Measurements from ENCODE around the gene PDZD8. TPM values are rescaled to one million over a fixed set of nuclear protein-coding genes. Genes with fewer than 3 reads are reported as not detected.

Gene PDZD8, protein sequence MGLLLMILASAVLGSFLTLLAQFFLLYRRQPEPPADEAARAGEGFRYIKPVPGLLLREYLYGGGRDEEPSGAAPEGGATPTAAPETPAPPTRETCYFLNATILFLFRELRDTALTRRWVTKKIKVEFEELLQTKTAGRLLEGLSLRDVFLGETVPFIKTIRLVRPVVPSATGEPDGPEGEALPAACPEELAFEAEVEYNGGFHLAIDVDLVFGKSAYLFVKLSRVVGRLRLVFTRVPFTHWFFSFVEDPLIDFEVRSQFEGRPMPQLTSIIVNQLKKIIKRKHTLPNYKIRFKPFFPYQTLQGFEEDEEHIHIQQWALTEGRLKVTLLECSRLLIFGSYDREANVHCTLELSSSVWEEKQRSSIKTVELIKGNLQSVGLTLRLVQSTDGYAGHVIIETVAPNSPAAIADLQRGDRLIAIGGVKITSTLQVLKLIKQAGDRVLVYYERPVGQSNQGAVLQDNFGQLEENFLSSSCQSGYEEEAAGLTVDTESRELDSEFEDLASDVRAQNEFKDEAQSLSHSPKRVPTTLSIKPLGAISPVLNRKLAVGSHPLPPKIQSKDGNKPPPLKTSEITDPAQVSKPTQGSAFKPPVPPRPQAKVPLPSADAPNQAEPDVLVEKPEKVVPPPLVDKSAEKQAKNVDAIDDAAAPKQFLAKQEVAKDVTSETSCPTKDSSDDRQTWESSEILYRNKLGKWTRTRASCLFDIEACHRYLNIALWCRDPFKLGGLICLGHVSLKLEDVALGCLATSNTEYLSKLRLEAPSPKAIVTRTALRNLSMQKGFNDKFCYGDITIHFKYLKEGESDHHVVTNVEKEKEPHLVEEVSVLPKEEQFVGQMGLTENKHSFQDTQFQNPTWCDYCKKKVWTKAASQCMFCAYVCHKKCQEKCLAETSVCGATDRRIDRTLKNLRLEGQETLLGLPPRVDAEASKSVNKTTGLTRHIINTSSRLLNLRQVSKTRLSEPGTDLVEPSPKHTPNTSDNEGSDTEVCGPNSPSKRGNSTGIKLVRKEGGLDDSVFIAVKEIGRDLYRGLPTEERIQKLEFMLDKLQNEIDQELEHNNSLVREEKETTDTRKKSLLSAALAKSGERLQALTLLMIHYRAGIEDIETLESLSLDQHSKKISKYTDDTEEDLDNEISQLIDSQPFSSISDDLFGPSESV
- total RNA-seq: 26.7 and 51.9 TPM in 2 replicates

DNA sequence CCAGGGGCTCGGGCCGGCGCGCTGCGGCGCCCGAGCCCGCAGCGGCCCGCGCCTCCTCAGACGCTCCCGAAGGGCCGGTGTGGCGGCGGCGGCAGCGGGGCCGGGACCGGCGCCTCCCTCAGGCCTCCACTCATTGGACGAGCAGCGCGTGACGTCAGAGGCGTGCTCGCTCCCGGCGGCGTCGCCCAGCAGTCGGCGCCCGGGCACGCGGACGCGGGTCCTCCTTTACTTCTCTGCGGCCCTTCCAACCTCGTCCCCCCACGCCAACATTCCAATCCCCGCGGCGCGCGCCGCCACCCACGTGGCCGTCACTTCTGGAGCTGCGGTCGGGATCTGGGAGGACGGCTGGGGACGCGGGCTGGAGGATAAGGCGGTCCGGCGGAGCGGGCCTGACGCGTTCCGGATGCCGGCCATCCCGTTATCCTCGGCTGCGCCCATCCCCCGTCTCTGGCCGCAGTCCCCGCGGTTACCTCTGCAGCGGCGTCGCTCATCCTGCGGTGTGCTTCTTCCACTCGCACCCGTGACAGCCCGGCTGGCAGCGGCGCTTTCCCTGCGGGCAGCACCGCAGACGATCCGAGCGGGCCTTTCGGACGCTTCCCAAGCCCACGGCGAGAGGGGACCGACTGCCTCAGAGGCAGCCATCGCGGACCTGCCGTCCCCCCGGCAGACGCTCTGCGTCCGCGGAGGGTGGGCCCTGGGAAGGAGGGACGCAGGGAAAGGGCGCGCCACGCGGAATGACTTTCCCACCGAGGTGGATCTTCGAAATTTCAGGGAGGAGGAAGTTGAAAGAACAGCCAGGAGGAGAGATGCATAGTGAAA lies at the start of gene PDZD8:
Gene PDZD8, minus strand, starts transcription at position 81 of the 819 bp plus-strand sequence. CDS start 213 bp downstream, outside the sequence.
- DNase-seq (ENCODE audit: low read depth): peak; percentile 69

DNA sequence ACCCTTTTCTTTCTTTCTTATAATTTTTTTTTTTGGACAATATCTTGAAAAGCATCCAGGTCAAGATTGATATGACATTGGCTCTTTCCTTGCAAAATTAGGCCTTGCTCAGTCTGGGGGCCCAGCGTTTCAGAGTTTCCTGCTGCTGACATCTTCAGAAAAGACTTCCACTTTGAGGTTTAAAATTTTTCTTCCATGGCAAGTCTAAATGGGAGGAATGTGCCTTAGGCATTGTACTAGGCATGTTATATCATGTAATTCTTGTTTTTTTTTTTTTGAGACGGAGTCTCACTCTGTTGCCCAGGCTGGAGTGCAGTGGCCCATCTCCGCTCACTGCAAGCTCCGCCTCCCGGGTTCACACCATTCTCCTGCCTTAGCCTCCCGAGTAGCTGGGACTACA lies 48.9 kb upstream of the PDZD8 start:
- no peak for DNase-seq (ENCODE audit: low read depth)

GRCh38 chr10:117421985-117422384 lies 46.7 kb upstream of the PDZD8 start:
- no peak for DNase-seq (ENCODE audit: low read depth)

DNA sequence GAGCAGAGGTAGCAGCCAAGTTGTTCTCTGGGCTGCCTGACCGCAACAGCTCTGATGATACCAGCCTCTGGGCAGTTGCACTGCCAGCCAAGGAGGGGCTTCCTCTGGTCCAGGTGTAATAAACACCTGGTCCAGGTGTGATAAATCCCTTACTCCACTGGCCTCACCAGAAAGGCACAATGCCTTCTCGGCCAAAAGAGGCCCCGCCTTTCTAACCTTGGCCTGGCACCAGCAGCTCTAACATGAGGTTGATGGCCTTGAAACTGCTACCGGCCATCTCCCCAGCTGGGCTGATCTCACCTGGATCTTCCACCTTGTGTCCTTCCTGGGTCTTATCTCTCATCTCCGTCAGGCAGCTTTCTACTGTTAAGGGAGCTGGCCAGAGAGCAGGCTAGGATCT lies 45.5 kb upstream of the PDZD8 start:
- no peak for DNase-seq (ENCODE audit: low read depth)

DNA sequence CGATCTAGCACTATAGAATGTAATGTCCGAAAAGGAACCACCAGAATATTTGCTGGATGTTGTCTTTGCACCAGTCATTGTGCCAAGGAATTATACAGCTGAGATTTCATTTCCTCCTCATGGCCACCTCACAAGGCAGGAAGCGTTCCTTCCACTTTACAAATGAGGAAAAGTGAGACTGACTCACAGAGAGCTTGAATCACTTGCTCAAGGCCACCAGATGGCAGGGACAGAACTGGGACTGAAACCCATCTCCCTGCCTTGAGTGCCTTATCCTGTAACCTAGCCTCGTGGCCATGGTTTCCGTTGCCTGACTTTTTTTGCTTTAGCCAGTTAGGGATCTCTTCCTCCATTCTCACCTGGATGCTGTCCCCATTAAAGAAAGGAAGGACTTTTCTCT lies 44.7 kb upstream of the PDZD8 start:
- DNase-seq (ENCODE audit: low read depth): peak; percentile 51

- no peak for DNase-seq (ENCODE audit: low read depth)
Measured at GRCh38 chr10:117419159-117419558, 43.9 kb upstream of the PDZD8 start.

- no peak for DNase-seq (ENCODE audit: low read depth)
Measured at GRCh38 chr10:117418121-117418520, 42.9 kb upstream of the PDZD8 start.

- DNase-seq (ENCODE audit: low read depth): no peak
Measured at GRCh38 chr10:117417196-117417595, 42.0 kb upstream of the PDZD8 start.

- DNase-seq (ENCODE audit: low read depth): peak; percentile 77
Measured at GRCh38 chr10:117413928-117414618, 38.8 kb upstream of the PDZD8 start.

GRCh38 chr10:117412469-117413010 lies 37.3 kb upstream of the PDZD8 start:
- no peak for DNase-seq (ENCODE audit: low read depth)

GRCh38 chr10:117411479-117412399 lies 36.5 kb upstream of the PDZD8 start:
- DNase-seq (ENCODE audit: low read depth): peak; percentile 23

DNA sequence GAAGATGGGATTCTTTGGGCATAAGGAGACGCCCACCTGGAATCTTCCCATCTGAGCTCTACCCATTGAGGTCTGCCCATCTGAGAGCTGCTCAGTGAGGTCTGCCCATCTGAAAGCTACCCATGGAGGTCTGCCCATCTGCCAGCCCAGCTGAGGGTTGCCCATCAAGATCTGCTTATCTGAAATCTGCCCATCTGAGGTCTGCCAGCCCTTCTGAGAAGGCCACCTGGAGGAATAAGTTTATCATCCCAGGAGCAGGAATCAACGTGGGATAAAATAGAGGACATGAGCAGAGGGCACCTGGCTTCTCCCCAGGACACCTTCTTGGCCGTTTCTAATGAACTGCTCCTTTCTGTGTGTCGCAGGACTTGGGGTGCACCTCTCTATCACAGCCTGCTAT lies 35.3 kb upstream of the PDZD8 start:
- no peak for DNase-seq (ENCODE audit: low read depth)

- DNase-seq (ENCODE audit: low read depth): no peak
Measured at GRCh38 chr10:117409549-117410305, 34.5 kb upstream of the PDZD8 start.

DNA sequence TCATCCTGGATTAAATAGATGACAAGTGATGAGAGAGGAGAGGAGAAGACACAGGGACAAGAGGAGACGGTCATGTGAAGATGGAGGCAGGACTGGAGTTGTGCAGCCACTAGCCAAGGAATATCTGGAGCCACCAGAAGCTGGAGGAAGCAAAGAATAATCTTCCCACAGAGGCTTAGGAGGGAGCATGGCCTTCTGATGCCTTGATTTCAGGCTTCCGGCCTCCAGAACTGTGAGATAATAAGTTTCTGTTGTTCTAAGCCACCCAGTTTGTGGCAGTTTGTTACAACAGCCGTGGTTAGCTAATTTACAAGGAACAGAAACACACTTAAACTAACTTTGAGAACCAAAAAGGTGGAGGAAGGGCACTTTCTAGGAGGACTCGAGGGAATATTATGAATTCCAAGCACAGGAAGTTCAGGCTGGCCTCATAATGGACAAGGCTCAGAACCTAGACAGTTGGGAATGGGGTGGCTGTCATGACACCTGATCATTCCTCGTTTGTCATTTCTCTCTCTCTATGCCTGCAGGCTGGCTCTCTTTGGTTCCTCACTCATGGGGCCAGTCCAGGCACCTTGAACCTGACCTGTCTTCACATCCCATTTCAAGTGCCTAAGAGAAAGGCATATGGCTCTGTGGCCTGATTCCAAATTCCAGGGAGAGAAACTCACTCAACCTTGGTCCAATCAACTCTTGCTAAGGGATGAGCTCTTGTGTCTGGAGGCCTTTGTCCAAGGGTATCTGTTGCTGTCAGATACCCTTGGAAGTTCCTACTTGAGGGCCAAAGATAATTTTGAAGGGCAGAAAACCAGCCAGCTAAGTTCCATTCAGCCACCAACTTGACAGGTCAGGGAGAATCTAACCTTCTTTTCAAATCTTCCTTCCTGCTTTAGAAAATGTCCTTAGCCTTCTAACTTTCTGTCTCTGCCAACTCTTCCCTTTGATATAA lies 33.5 kb upstream of the PDZD8 start:
- peak; percentile 17 for DNase-seq (ENCODE audit: low read depth)

DNA sequence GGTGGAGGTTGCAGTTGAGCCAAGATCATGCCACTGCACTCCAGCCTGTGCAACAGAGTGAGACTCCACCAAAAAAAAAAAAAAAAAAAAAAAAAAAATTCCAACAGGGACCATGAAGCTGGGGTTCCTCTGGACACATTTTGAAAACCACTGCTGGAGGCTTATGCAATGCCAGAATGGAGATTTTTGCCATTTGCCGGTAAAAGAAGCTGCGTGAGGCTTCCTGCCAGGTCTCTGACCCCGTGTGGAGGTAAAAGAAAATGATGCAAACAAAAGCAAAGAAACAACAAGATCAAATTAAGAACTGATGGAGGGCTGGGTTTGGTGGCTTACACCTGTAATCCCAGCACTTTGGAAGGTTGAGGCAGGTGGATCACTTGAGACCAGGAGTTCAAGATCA lies 30.5 kb upstream of the PDZD8 start:
- no peak for DNase-seq (ENCODE audit: low read depth)

DNA sequence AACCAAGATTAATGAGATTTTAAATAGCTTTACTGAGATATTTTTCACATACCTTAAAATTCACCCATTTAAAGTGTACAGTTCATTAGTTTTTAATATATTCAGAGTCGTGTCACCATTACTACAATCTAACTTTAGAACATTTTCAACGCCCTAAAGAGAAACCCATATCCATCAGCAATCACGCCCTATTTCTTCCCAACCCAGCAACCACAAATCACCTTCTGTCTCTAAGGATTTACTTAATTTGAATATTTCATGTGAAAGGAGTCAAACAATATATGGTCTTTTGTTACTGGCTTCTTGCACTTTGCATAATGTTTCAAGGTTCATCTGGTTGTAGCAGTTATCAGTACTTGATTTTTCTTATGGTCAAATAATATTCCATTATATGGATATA lies 25.1 kb upstream of the PDZD8 start:
- no peak for DNase-seq (ENCODE audit: low read depth)
